Gastroesophageal sphincter (tissue), 3 donors: ENCODE results near the gene GJD2.

Source experiments
- CTCF ChIP-seq, 4 experiments: fragments of 200-600 bp in 2 of 4; fragments of 450-650 bp in 2 of 4; sonication (generic) in 1 of 4; IDR thresholded peaks; one replicate each; pipeline ENCODE4 v1.5.1; 2017 to 2019; ENCODE audit warnings: antibody characterized with exemption in 4 of 4, mild to moderate bottlenecking in 2 of 4, moderate library complexity in 2 of 4
- EP300 ChIP-seq: sonication (generic); formaldehyde crosslinking; IDR thresholded peaks from one replicate; pipeline ENCODE4 v1.6.1; 2017; ENCODE audit warnings: antibody characterized with exemption, mild to moderate bottlenecking
- POLR2A ChIP-seq, 2 donors: fragments of 450-650 bp; IDR thresholded peaks; one replicate each; pipeline ENCODE4 v1.6.1; 2017; ENCODE audit warnings: antibody characterized with exemption in 2 of 2, mild to moderate bottlenecking in 2 of 2, moderate library complexity in 1 of 2
- POLR2AphosphoS5 ChIP-seq: sonication (generic); formaldehyde crosslinking; IDR thresholded peaks from one replicate; pipeline ENCODE4 v1.6.1; 2017; ENCODE audit warnings: antibody characterized with exemption

GRCh38 chr15:34713635-34714034 is 41.2 kb downstream of the GJD2 start:
- TF ChIP-seq CTCF (IDR thresholded peaks at IDR 0.05): no peak
- no peak for TF ChIP-seq POLR2A (IDR thresholded peaks at IDR 0.05)
- TF ChIP-seq EP300: no peak
- TF ChIP-seq POLR2AphosphoS5: no peak
